GM15510 (cell line): ENCODE measurements around the gene GIT2.

Experiments used
- POLR2A ChIP-seq: IDR thresholded peaks from 3 replicates; pipeline ENCODE4 v1.6.1; 2011; ENCODE audit warnings: borderline replicate concordance; ENCODE audit not compliant: insufficient read length; ENCODE audit errors: extremely low read depth

GIT2 gene

GRCh38 chr12:109926488-109927210 is 69.5 kb downstream of the GIT2 start:
- TF ChIP-seq POLR2A = no peak

- no peak for TF ChIP-seq POLR2A
These were observed 70.2 kb downstream of the GIT2 start for GRCh38 chr12:109926016-109926415.

- no peak for TF ChIP-seq POLR2A
These were observed 70.9 kb downstream of the GIT2 start for GRCh38 chr12:109925185-109925840.

- TF ChIP-seq POLR2A = no peak
These were observed 72.5 kb downstream of the GIT2 start for GRCh38 chr12:109923481-109924245.

- TF ChIP-seq POLR2A = no peak
These were observed 73.1 kb downstream of the GIT2 start for GRCh38 chr12:109923038-109923437.

GRCh38 chr12:109921982-109922381 is 74.2 kb downstream of the GIT2 start:
- no peak for TF ChIP-seq POLR2A

- no peak for TF ChIP-seq POLR2A
These were observed 75.8 kb downstream of the GIT2 start for GRCh38 chr12:109920261-109920780.

- TF ChIP-seq POLR2A = no peak
These were observed 76.7 kb downstream of the GIT2 start for GRCh38 chr12:109919456-109919855.

GRCh38 chr12:109916045-109916444 is 80.1 kb downstream of the GIT2 start:
- TF ChIP-seq POLR2A = no peak

- no peak for TF ChIP-seq POLR2A
These were observed 80.8 kb downstream of the GIT2 start for GRCh38 chr12:109915171-109916040.

GRCh38 chr12:109914461-109914860 is 81.7 kb downstream of the GIT2 start:
- no peak for TF ChIP-seq POLR2A

- TF ChIP-seq POLR2A = no peak
These were observed 83.3 kb downstream of the GIT2 start for GRCh38 chr12:109912855-109913321.

- TF ChIP-seq POLR2A = no peak
These were observed 85.2 kb downstream of the GIT2 start for GRCh38 chr12:109910969-109911348.

- TF ChIP-seq POLR2A = no peak
These were observed 85.8 kb downstream of the GIT2 start for GRCh38 chr12:109910254-109910968.

- no peak for TF ChIP-seq POLR2A
These were observed 90.9 kb downstream of the GIT2 start for GRCh38 chr12:109905301-109905700.
